ENCODE data around the gene EFNB2. TPM values are rescaled to one million over a fixed set of nuclear protein-coding genes. Genes with fewer than 3 reads are reported as not detected.

Gene EFNB2
- total RNA-seq, 1 experiment from 2014 or later = 15.9 TPM

DNA sequence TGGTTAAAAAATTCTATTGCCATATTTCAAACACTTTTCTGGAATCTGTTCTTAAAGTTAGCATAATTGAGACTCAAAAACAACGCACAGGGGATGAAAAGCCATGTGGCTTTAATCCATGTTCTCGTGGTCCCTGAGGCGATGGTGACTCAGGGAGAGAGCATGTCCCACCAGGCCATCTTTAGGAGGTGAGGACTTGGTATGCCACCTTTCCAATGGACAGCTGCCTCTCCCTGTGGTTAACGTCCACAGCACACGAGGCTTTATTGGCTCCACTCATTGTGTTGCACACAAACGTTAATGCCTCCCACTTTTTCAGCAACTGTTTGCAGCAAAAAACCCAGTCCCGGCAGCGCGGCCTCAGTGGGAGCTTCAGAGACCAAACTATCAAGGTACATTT, 51.4 kb downstream of the EFNB2 start:
- no peaks in the 10 kb centered on the region for H3K36me3 Mint-ChIP-seq
- ChIA-PET CTCF (no interaction called here), POLR2A (no interaction called here)
- H3K4me1 Mint-ChIP-seq = peaks cover 35% of the 10 kb centered on the region
- no peak overlapping the region for H3K4me3 Mint-ChIP-seq
- H3K27me3 Mint-ChIP-seq (ENCODE audit: low read depth) = no peaks in the 10 kb centered on the region
- peaks cover 11% of the 10 kb centered on the region for H3K9me3 Mint-ChIP-seq
- H3K27ac Mint-ChIP-seq = no peak overlapping the region
- ATAC-seq (no peak), DNase-seq (ENCODE audit: low spot score) (no peak)
- TF ChIP-seq ELF4 (CRISPR knock-in tag; IDR thresholded peaks at IDR 0.05; ENCODE audit: low read depth) (no peak), NFATC4 (CRISPR knock-in tag; IDR thresholded peaks at IDR 0.05) (no peak), NR3C1 (CRISPR knock-in tag; conservative IDR thresholded peaks at IDR 0.05; ENCODE audit: low read depth) (no peak), NFYB (CRISPR knock-in tag; conservative IDR thresholded peaks at IDR 0.05; ENCODE audit: low read depth) (no peak), ZNF423 (CRISPR knock-in tag; IDR thresholded peaks at IDR 0.05) (no peak), ZBTB21 (CRISPR knock-in tag; IDR thresholded peaks at IDR 0.05; ENCODE audit: borderline replicate concordance) (no peak), ZNF219 (CRISPR knock-in tag; IDR thresholded peaks at IDR 0.05; ENCODE audit: borderline replicate concordance) (no peak), CREM (CRISPR knock-in tag; IDR thresholded peaks at IDR 0.05) (no peak), IRF2 (CRISPR knock-in tag; IDR thresholded peaks at IDR 0.05; ENCODE audit: borderline replicate concordance, low read depth) (no peak), TEAD4 (CRISPR knock-in tag; IDR thresholded peaks at IDR 0.05) (no peak)
- TF ChIP-seq, protein P1, sequence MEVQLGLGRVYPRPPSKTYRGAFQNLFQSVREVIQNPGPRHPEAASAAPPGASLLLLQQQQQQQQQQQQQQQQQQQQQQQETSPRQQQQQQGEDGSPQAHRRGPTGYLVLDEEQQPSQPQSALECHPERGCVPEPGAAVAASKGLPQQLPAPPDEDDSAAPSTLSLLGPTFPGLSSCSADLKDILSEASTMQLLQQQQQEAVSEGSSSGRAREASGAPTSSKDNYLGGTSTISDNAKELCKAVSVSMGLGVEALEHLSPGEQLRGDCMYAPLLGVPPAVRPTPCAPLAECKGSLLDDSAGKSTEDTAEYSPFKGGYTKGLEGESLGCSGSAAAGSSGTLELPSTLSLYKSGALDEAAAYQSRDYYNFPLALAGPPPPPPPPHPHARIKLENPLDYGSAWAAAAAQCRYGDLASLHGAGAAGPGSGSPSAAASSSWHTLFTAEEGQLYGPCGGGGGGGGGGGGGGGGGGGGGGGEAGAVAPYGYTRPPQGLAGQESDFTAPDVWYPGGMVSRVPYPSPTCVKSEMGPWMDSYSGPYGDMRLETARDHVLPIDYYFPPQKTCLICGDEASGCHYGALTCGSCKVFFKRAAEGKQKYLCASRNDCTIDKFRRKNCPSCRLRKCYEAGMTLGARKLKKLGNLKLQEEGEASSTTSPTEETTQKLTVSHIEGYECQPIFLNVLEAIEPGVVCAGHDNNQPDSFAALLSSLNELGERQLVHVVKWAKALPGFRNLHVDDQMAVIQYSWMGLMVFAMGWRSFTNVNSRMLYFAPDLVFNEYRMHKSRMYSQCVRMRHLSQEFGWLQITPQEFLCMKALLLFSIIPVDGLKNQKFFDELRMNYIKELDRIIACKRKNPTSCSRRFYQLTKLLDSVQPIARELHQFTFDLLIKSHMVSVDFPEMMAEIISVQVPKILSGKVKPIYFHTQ (CRISPR knock-in tag; IDR thresholded peaks at IDR 0.05) = no peak
- TF ChIP-seq, protein P2, sequence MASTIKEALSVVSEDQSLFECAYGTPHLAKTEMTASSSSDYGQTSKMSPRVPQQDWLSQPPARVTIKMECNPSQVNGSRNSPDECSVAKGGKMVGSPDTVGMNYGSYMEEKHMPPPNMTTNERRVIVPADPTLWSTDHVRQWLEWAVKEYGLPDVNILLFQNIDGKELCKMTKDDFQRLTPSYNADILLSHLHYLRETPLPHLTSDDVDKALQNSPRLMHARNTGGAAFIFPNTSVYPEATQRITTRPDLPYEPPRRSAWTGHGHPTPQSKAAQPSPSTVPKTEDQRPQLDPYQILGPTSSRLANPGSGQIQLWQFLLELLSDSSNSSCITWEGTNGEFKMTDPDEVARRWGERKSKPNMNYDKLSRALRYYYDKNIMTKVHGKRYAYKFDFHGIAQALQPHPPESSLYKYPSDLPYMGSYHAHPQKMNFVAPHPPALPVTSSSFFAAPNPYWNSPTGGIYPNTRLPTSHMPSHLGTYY (CRISPR knock-in tag; IDR thresholded peaks at IDR 0.05) = no peak

- Mint-ChIP-seq H3K27me3 (ENCODE audit: low read depth) (no peaks in the 10 kb centered on the region), H3K4me3 (no peak overlapping the region), H3K27ac (no peak overlapping the region), H3K9me3 (peaks cover 11% of the 10 kb centered on the region), H3K4me1 (peaks cover 17% of the 10 kb centered on the region), H3K36me3 (no peaks in the 10 kb centered on the region)
- ATAC-seq (no peak), DNase-seq (ENCODE audit: low spot score) (no peak)
- POLR2A ChIA-PET = interaction anchor here (0.7 kb wide), 1 partner anchor 34 kb away, joined by 3 read pairs; no protein-coding TSS in a partner anchor
- TF ChIP-seq, protein P3, sequence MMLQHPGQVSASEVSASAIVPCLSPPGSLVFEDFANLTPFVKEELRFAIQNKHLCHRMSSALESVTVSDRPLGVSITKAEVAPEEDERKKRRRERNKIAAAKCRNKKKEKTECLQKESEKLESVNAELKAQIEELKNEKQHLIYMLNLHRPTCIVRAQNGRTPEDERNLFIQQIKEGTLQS (CRISPR knock-in tag; conservative IDR thresholded peaks at IDR 0.05) = no peak
- TF ChIP-seq OVOL2 (CRISPR knock-in tag; IDR thresholded peaks at IDR 0.05; ENCODE audit: borderline replicate concordance) (no peak), KAT7 (CRISPR knock-in tag; IDR thresholded peaks at IDR 0.05; ENCODE audit: borderline replicate concordance) (no peak), GABPB1 (CRISPR knock-in tag; IDR thresholded peaks at IDR 0.05) (no peak), TP53 (CRISPR knock-in tag; IDR thresholded peaks at IDR 0.05) (no peak), NR1H2 (CRISPR knock-in tag; IDR thresholded peaks at IDR 0.05) (no peak), FOXJ3 (CRISPR knock-in tag; IDR thresholded peaks at IDR 0.05; ENCODE audit: borderline replicate concordance) (no peak), GTF2I (CRISPR knock-in tag; conservative IDR thresholded peaks at IDR 0.05) (no peak), ZNF121 (CRISPR knock-in tag; IDR thresholded peaks at IDR 0.05) (no peak), ZNF396 (CRISPR knock-in tag; IDR thresholded peaks at IDR 0.05; ENCODE audit: borderline replicate concordance) (no peak), ATF1 (CRISPR knock-in tag; IDR thresholded peaks at IDR 0.05) (no peak), ESRRA (CRISPR knock-in tag; IDR thresholded peaks at IDR 0.05; ENCODE audit: borderline replicate concordance) (no peak)
- TF ChIP-seq, protein P4, sequence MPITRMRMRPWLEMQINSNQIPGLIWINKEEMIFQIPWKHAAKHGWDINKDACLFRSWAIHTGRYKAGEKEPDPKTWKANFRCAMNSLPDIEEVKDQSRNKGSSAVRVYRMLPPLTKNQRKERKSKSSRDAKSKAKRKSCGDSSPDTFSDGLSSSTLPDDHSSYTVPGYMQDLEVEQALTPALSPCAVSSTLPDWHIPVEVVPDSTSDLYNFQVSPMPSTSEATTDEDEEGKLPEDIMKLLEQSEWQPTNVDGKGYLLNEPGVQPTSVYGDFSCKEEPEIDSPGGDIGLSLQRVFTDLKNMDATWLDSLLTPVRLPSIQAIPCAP (CRISPR knock-in tag; IDR thresholded peaks at IDR 0.05) = no peak
- TF ChIP-seq, protein P5, sequence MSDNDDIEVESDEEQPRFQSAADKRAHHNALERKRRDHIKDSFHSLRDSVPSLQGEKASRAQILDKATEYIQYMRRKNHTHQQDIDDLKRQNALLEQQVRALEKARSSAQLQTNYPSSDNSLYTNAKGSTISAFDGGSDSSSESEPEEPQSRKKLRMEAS (CRISPR knock-in tag; IDR thresholded peaks at IDR 0.05) = no peak
- TF ChIP-seq, protein P6, sequence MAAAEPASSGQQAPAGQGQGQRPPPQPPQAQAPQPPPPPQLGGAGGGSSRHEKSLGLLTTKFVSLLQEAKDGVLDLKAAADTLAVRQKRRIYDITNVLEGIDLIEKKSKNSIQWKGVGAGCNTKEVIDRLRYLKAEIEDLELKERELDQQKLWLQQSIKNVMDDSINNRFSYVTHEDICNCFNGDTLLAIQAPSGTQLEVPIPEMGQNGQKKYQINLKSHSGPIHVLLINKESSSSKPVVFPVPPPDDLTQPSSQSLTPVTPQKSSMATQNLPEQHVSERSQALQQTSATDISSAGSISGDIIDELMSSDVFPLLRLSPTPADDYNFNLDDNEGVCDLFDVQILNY (CRISPR knock-in tag; IDR thresholded peaks at IDR 0.05) = no peak
- TF ChIP-seq, protein P7, sequence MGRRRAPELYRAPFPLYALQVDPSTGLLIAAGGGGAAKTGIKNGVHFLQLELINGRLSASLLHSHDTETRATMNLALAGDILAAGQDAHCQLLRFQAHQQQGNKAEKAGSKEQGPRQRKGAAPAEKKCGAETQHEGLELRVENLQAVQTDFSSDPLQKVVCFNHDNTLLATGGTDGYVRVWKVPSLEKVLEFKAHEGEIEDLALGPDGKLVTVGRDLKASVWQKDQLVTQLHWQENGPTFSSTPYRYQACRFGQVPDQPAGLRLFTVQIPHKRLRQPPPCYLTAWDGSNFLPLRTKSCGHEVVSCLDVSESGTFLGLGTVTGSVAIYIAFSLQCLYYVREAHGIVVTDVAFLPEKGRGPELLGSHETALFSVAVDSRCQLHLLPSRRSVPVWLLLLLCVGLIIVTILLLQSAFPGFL (CRISPR knock-in tag; IDR thresholded peaks at IDR 0.05; ENCODE audit: borderline replicate concordance) = no peak
- CTCF ChIA-PET = interaction anchor here (1.2 kb wide), 1 partner anchor 13 kb away, joined by 3 read pairs; no protein-coding TSS in a partner anchor
Observed at GRCh38 chr13:106481919-106482318, 53.5 kb downstream of the EFNB2 start.

Measured in WTC11 (cell line).